Sigmoid colon (tissue), 4 donors: ENCODE measurements around the gene RAP2A.

Experiments
- CTCF ChIP-seq, 4 experiments: fragments of 450-650 bp in 3 of 4; fragments of 200-600 bp in 1 of 4; IDR thresholded peaks; one replicate each; pipeline ENCODE4 v1.5.1; 2016 to 2019; ENCODE audit warnings: antibody characterized with exemption in 4 of 4, mild to moderate bottlenecking in 3 of 4, moderate library complexity in 2 of 4
- EP300 ChIP-seq, 4 donors: sonication (generic); formaldehyde crosslinking; IDR thresholded peaks; one replicate each; pipeline ENCODE4 v1.6.1; 2017; ENCODE audit warnings: antibody characterized with exemption in 4 of 4
- POLR2A ChIP-seq, 2 donors: fragments of 450-650 bp; IDR thresholded peaks; one replicate each; pipeline ENCODE4 v1.6.1; 2016; ENCODE audit warnings: antibody characterized with exemption in 2 of 2, mild to moderate bottlenecking in 2 of 2, moderate library complexity in 2 of 2
- POLR2AphosphoS5 ChIP-seq, 4 donors: sonication (generic); formaldehyde crosslinking; IDR thresholded peaks; one replicate each; pipeline ENCODE4 v1.6.1; 2017; ENCODE audit warnings: antibody characterized with exemption in 4 of 4

- TF ChIP-seq POLR2A (IDR thresholded peaks at IDR 0.05), result no peak
- TF ChIP-seq POLR2AphosphoS5 (IDR thresholded peaks at IDR 0.05), result no peak
- no peak for TF ChIP-seq CTCF (IDR thresholded peaks at IDR 0.05)
- no peak for TF ChIP-seq EP300 (IDR thresholded peaks at IDR 0.05)
Measured at GRCh38 chr13:97484301-97484700, 50.3 kb downstream of the RAP2A start.
